HEK293 (cell line): ENCODE measurements around the gene NCOR2.

ENCODE experiments used
- CTCF ChIA-PET: fragments of 350-600 bp; formaldehyde crosslinking; extraction: SDS; loops from one replicate; lab custom pipeline; 2021; ENCODE audit warnings: antibody characterized with exemption; lab: Yijun Ruan, JAX
- POLR2A ChIA-PET: fragments of 300-600 bp; formaldehyde crosslinking; extraction: SDS; loops from one replicate; lab custom pipeline; 2020; ENCODE audit warnings: antibody characterized with exemption, inconsistent platforms; lab: Yijun Ruan, JAX
- H3K27ac ChIP-seq: fragments of 200-500 bp; sonication (Bioruptor generic); 2 replicates; pipeline ENCODE4 v1.5.1; 2014; ENCODE audit warnings: low read depth, low read length, control low read depth, inconsistent platforms; ENCODE audit errors: extremely low read depth
- H3K36me3 ChIP-seq, 2 experiments: fragments of 200-500 bp in 1 of 2; sonication (Bioruptor generic) in 1 of 2; 1 replicate in 1 of 2; 2 replicates in 1 of 2; pipeline ENCODE4 v1.5.1; 2014 to 2017; ENCODE audit warnings: inconsistent platforms in 2 of 2, low read length in 2 of 2; ENCODE audit not compliant: control insufficient read depth in 2 of 2, insufficient read depth in 1 of 2
- H3K4me1 ChIP-seq: fragments of 200-500 bp; sonication (Bioruptor generic); 2 replicates; pipeline ENCODE4 v1.5.1; 2014; ENCODE audit warnings: mild to moderate bottlenecking, low read length, inconsistent platforms; ENCODE audit not compliant: control insufficient read depth, insufficient read depth
- H3K4me3 ChIP-seq: 2 replicates; pipeline ENCODE4 v1.5.1; 2011; ENCODE audit warnings: low read depth, mild to moderate bottlenecking, control low read depth, low read length, moderate library complexity
- H3K9me3 ChIP-seq: fragments of 200-500 bp; sonication (Bioruptor generic); 2 replicates; pipeline ENCODE4 v1.5.1; 2014; ENCODE audit warnings: low read depth, low read length, inconsistent platforms; ENCODE audit not compliant: control insufficient read depth, insufficient read depth
- EGR2 ChIP-seq: fragments of 450-650 bp; formaldehyde crosslinking; IDR thresholded peaks from 2 replicates; pipeline ENCODE4 v1.5.1; 2016; ENCODE audit warnings: low read depth, missing biosample characterization, missing genetic modification characterization
- HIC1 ChIP-seq: fragments of 450-650 bp; formaldehyde crosslinking; IDR thresholded peaks from 2 replicates; pipeline ENCODE4 v1.5.1; 2016; ENCODE audit warnings: missing biosample characterization, missing genetic modification characterization
- MYNN ChIP-seq: fragments of 450-650 bp; formaldehyde crosslinking; IDR thresholded peaks from 2 replicates; pipeline ENCODE4 v1.5.1; 2016; ENCODE audit warnings: missing biosample characterization, missing genetic modification characterization, borderline replicate concordance
- PATZ1 ChIP-seq: fragments of 450-650 bp; formaldehyde crosslinking; IDR thresholded peaks from 2 replicates; pipeline ENCODE4 v1.5.1; 2016; ENCODE audit warnings: missing biosample characterization, missing genetic modification characterization
- PRDM1 ChIP-seq: fragments of 450-650 bp; formaldehyde crosslinking; IDR thresholded peaks from 2 replicates; pipeline ENCODE4; 2016; ENCODE audit warnings: missing biosample characterization, missing genetic modification characterization
- REPIN1 ChIP-seq: fragments of 450-650 bp; formaldehyde crosslinking; IDR thresholded peaks from 2 replicates; pipeline ENCODE4 v1.5.1; 2017; ENCODE audit warnings: missing biosample characterization, missing genetic modification characterization, low read depth
- SCRT2 ChIP-seq: fragments of 450-650 bp; formaldehyde crosslinking; IDR thresholded peaks from 2 replicates; pipeline ENCODE4 v1.5.1; 2016; ENCODE audit warnings: missing biosample characterization, missing genetic modification characterization
- TCF7L2 ChIP-seq: IDR thresholded peaks from 2 replicates; pipeline ENCODE4 v1.6.1; 2011; ENCODE audit warnings: low read depth, mild to moderate bottlenecking, inconsistent platforms, low read length, moderate library complexity, borderline replicate concordance
- YY1 ChIP-seq: fragments of 450-650 bp; formaldehyde crosslinking; IDR thresholded peaks from 2 replicates; pipeline ENCODE4 v1.5.1; 2018; ENCODE audit warnings: missing biosample characterization, missing genetic modification characterization
- ZBTB17 ChIP-seq: fragments of 450-650 bp; formaldehyde crosslinking; IDR thresholded peaks from 2 replicates; pipeline ENCODE4 v1.5.1; 2016; ENCODE audit warnings: missing biosample characterization, missing genetic modification characterization
- ZBTB20 ChIP-seq: fragments of 450-650 bp; formaldehyde crosslinking; IDR thresholded peaks from 2 replicates; pipeline ENCODE4 v1.5.1; 2016; ENCODE audit warnings: missing biosample characterization, missing genetic modification characterization
- ZBTB49 ChIP-seq: fragments of 450-650 bp; formaldehyde crosslinking; IDR thresholded peaks from 2 replicates; pipeline ENCODE4 v1.5.1; 2016; ENCODE audit warnings: missing biosample characterization, missing genetic modification characterization, low read depth
- ZNF248 ChIP-seq: fragments of 450-650 bp; formaldehyde crosslinking; IDR thresholded peaks from 2 replicates; pipeline ENCODE4 v1.5.1; 2017; ENCODE audit warnings: missing biosample characterization, missing genetic modification characterization
- ZNF416 ChIP-seq: fragments of 450-650 bp; formaldehyde crosslinking; IDR thresholded peaks from 2 replicates; pipeline ENCODE4 v1.5.1; 2016; ENCODE audit warnings: missing biosample characterization, missing genetic modification characterization
- ZNF529 ChIP-seq: fragments of 450-650 bp; formaldehyde crosslinking; IDR thresholded peaks from 2 replicates; pipeline ENCODE4 v1.5.1; 2017; ENCODE audit warnings: missing genetic modification characterization, missing biosample characterization; ENCODE audit not compliant: insufficient replicate concordance
- ZNF791 ChIP-seq: fragments of 450-650 bp; formaldehyde crosslinking; IDR thresholded peaks from 2 replicates; pipeline ENCODE4 v1.5.1; 2016; ENCODE audit warnings: missing biosample characterization, missing genetic modification characterization
- ZSCAN30 ChIP-seq: fragments of 450-650 bp; IDR thresholded peaks from 2 replicates; pipeline ENCODE4 v1.5.1; 2018; ENCODE audit warnings: missing biosample characterization, mild to moderate bottlenecking, missing genetic modification characterization, moderate library complexity
- TF ChIP-seq, protein P1 (sequence below): fragments of 450-650 bp; formaldehyde crosslinking; IDR thresholded peaks from 2 replicates; pipeline ENCODE4 v1.5.1; 2017; ENCODE audit warnings: missing biosample characterization, missing genetic modification characterization
- TF ChIP-seq, protein P2 (sequence below): fragments of 450-650 bp; formaldehyde crosslinking; IDR thresholded peaks from 2 replicates; pipeline ENCODE4 v1.5.1; 2017; ENCODE audit warnings: missing biosample characterization, missing genetic modification characterization

Gene NCOR2

GRCh38 chr12:124610629-124611558 lies 43.5 kb upstream of the NCOR2 start:
- Histone ChIP-seq H3K4me3 (no peak overlapping the region), H3K27ac (no peak overlapping the region)
- no peak for TF ChIP-seq ZNF416 (tag by site-specific recombination)
- TF ChIP-seq, protein P1, sequence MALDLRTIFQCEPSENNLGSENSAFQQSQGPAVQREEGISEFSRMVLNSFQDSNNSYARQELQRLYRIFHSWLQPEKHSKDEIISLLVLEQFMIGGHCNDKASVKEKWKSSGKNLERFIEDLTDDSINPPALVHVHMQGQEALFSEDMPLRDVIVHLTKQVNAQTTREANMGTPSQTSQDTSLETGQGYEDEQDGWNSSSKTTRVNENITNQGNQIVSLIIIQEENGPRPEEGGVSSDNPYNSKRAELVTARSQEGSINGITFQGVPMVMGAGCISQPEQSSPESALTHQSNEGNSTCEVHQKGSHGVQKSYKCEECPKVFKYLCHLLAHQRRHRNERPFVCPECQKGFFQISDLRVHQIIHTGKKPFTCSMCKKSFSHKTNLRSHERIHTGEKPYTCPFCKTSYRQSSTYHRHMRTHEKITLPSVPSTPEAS (tag by site-specific recombination), result no peak
- TF ChIP-seq HIC1 (tag by site-specific recombination), result no peak
- TF ChIP-seq ZBTB20 (tag by site-specific recombination), result no peak
- no peak for TF ChIP-seq TCF7L2
- no peak for TF ChIP-seq SCRT2 (tag by site-specific recombination)
- TF ChIP-seq EGR2, result no peak
- no peak for TF ChIP-seq ZBTB17 (tag by site-specific recombination)
- TF ChIP-seq PATZ1 (tag by site-specific recombination), result no peak
- no peak for TF ChIP-seq REPIN1 (tag by site-specific recombination)
- no peak for TF ChIP-seq ZNF529 (tag by site-specific recombination)
- TF ChIP-seq ZBTB49 (tag by site-specific recombination), result no peak
- no peak for TF ChIP-seq ZSCAN30 (tag by site-specific recombination)
- TF ChIP-seq YY1 (tag by site-specific recombination), result no peak
- no peak for TF ChIP-seq ZNF248 (tag by site-specific recombination)
- no peak for TF ChIP-seq ZNF791 (tag by site-specific recombination)
- TF ChIP-seq MYNN (tag by site-specific recombination), result no peak
- TF ChIP-seq, protein P2, sequence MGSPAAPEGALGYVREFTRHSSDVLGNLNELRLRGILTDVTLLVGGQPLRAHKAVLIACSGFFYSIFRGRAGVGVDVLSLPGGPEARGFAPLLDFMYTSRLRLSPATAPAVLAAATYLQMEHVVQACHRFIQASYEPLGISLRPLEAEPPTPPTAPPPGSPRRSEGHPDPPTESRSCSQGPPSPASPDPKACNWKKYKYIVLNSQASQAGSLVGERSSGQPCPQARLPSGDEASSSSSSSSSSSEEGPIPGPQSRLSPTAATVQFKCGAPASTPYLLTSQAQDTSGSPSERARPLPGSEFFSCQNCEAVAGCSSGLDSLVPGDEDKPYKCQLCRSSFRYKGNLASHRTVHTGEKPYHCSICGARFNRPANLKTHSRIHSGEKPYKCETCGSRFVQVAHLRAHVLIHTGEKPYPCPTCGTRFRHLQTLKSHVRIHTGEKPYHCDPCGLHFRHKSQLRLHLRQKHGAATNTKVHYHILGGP (tag by site-specific recombination), result no peak
- no peak for TF ChIP-seq PRDM1 (tag by site-specific recombination)
- TF ChIP-seq, all 188 proteins: peak for 0
- Histone ChIP-seq H3K4me1 (peaks cover 5% of the 10 kb centered on the region), H3K36me3 (no peaks in the 10 kb centered on the region), H3K9me3 (no peaks in the 10 kb centered on the region)
- CTCF ChIA-PET, result no interaction called here
- POLR2A ChIA-PET, result no interaction called here
